Stimulated activated CD8-positive, alpha-beta memory T cell treated with anti-CD3 and anti-CD28 coated beads, Interleukin-15, amount 100 ng/mL, for 48 hours (primary cell): ENCODE results near the gene CD53.
"Not testable (repeated sequence)": the region's sequence is repeated elsewhere in the genome, so short reads cannot be mapped to it uniquely, and the experiment has no call there.

ENCODE experiments used
- DNase-seq, 2 donors: peaks; one replicate each; pipeline ENCODE4 v3.0.0-alpha.2; 2020; ENCODE audit warnings: low read depth in 2 of 2

Gene CD53

DNA sequence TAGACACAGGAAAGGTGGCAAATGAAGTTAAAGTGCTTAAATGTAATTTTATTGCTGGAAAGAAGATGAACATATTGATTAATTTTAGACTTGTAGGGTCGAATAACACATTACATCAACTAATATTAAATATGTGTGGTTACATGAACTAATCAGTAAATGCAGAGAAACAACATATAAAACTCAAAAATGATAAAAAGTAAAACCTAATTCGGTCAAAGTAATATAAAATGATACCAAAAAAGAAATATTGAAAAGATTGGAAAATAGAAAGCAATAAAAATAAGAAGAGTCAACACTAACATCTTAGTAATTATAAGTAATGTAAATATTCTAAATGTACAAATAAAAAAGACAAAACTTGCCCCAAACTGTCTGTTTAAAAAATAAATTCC lies 43.3 kb downstream of the CD53 start:
- DNase-seq, result no peak

DNA sequence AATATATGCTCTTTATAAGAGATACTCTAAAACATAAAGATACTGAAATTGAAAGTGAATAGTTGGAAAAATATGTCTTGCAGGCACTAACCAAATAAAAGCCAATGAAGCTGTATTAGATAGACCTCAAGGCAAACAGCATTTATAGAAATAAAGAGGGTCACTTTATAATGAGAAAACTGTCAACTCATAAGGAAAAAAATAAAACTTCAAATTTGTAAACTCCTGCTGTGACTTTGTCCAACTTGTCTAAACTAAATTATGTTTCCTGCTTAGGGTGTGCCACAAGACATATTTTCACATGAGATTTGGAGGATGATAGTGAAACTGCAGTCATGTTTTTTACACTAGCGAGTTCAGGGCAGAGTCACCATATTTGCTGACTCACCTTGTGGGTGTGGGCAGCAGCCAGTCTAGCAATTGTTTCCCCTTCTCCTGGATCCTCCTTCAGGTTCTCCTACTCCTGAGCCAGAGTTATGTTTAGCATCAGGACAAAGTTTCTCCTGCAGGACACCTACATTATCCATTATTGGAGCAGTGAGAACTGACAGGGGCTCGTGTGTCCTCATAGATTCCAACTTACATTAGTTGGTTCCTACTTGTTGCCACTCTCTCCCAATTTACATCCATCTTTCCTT lies 43.8 kb downstream of the CD53 start:
- DNase-seq, result no peak

DNA sequence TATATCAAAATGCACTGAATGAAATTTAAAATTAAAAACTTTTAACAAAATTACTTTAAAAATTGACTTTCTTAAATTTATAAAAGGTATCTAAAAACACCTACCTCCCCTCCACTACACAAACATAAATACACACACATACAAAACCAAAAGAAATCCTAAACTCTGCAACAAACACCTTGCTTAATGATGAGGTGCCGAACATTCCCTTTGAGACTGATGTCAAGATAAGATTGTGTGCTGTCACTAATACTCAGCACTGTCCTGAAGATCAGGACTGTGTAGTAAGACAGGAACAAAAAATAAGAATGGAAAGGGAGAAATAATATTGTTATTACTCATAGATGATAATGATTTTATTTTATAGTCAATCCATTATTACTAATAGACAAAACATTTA lies 45.1 kb downstream of the CD53 start:
- DNase-seq, result no peak

DNA sequence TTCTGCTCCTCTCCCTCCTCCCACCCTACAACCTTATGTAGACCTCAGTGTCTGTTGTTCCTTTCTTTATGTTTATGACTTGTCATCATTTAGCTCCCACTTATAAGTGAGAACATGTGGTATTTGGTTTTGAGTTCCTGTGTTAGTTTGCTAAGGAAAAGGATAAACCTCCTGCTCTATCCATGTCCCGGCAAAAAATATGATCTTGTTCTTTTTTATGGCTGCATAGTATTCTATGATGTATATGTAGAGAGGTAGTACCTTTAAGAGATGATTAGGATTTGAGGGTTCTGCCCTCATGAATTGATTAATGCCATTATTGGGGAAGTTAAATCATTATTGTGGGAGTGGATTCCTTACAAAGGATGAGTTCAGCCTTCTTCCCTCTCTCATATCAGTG lies 49.0 kb downstream of the CD53 start:
- no peak for DNase-seq

DNA sequence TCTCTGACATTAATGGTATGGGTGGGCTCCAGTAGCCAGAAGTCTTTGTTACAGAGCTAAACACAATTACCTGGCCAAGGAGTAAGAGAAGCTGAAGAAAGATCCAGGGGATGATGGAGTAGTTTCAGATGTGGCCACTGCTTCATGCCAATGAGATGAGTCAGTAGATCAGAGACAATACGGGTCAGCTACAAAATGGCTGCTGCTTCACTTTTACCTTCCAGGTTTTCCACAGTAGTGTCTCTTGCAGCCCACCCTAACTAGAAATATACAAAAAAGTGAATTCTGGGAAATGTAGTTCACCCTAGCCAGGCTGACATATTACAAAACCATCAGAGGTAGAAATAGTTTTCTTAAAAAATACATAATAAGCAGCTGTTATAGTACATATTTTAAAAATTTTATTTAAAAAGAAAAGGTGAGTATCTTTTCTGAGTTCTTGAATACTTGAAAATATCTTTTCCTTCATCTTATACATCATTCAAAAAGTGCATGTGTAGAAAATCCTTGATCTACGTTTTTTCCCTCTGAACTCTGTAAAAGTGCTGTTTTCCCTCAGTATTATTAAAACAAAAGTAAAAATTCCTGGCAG lies 54.6 kb downstream of the CD53 start:
- no peak for DNase-seq

DNA sequence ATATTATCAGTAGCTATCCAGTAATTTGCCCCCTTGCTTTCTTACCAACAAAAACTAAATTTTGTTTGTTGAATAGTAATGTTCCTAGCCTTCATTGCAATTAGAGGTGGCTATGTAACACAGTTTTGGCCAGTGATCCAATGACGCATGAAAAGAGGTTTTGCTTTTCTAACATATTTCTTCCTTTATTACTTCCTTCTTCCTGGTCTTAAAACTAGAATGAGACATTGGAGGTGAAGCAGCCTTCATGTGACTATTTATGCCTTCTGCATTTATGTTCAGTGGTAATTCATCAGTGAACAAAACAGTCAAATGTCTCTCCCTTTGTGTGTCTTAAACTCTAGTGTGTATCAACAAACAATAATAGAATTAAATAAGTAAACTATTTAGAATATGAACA lies 55.2 kb downstream of the CD53 start:
- DNase-seq, result no peak

DNA sequence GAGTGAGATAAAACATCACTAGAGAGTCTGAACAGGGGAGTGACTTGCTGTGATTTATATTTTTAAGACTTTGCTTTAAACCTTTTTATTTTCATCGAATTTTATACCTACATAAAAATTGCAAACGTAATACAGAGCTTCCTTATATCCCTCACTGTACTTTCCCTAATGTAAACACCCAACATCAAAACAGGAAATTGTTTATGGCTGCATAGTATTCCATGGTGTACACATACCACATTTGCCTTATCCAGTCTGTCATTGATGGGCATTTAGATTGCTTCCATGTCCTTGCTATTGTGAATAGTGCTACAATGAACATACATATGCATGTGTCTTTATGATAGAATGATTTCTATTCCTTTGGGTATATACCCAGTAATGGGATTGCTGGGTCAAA lies 56.0 kb downstream of the CD53 start:
- DNase-seq, result no peak

DNA sequence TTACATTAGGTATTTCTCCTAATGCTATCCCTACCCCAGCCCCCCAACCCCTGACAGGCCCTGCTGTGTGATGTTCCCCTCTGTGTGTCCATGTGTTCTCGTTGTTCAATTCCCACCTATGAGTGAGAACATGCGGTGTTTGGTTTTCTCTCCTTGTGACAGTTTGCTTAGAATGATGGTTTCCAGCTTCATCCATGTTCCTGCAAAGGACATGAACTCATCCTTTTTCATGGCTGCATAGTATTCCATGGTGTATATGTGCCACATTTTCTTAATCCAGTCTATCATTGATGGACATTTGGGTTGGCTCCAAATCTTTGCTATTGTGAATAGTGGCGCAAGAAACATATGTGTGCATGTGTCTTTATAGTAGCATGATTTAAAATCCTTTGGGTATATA lies 58.1 kb downstream of the CD53 start:
- DNase-seq, result not testable (repeated sequence)

DNA sequence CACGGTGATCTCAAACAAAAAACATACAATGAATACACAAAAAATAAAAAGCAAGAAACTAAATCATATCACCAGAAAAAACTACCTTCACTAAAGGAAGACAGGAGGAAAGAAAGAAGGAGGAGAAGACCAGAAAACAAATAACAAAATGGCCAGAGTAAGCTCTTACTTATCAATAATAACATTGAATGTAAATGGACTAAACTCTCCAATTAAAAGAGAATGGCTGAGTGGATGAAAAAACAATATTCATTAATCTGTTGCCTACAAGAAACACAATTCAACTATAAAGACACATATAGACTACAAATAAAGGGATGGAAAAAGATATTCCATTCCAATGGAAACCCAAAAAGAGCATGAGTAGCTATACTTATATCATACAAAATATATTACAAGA lies 63.6 kb downstream of the CD53 start:
- DNase-seq, result no peak

DNA sequence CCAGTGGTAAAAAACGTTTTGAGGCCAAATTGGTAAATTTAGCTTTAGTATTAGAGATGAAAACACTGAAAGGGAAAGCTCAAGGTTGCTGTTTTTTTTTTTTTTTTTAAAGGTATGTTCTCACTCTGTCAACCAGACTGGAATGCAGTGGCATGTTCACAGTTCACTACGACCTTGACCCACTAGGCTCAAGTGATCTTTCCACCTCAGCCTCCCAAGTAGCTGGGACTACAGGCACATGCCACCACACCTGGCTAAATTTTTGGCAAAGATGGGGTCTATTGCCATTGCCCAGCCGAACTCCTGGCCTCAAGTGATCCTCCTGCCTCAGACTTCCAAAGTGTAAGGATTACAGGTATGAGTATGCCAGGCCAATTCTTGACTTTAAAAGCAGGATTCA lies 71.9 kb downstream of the CD53 start:
- no peak for DNase-seq

DNA sequence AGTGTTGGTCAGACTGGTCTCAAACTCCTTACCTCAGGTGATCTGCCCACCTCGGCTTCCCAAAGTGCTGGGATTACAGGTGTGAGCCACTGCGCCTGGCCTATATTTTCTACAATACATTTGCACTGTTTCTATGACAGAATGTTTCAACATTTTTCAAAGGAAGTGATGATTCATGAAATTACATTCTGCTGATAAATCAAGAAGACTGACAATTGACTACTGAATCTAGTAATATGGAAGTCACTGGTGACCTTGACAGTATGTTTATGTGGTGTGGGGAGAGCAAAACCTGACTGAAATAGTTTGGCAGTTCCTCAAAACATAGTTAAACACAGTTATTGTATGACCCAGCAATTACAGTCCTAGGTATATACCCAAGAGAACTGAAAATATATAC lies 72.7 kb downstream of the CD53 start:
- DNase-seq, result no peak

DNA sequence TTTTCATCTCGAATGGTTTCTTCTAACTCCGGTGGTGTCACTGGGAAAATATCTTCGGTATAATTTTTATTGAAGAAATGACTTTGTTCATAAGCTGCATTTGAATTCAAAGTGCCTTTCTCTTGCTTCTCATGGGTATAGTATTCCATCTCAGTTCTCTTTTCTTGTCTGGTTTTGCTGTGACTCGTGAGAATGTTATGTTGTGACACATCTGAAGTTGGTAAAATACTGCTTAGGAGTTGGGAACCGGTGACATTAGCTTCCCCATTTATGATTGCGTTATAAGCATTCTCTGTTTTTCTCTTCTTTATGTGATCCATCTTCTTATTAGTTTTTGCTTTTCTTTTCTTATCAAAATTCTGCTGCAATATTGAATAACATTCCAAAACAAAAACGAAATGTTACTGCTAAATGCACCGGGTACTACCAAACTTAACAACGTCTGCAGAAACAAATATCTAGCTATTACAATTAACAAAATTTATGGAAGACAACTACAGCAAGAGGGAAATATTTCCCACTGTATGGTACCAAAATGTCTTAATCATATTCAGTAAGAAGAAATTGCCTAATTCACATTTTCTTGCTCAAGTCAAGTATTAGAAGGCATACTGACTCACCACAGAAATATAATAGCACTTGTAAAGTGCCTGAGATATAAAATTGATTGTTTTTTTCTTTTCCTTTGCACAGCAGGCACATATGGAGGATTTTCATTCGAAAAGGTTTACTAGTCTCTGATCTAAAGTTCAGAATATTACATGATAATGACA lies 75.3 kb downstream of the CD53 start:
- no peak for DNase-seq
